Dendritic cell treated with granulocyte-macrophage colony-stimulating factor and Interleukin-4, amounts not matched to agents 40 ng/mL and 50 ng/mL, for 4 days (primary cell): ENCODE data around the gene PIM1.
"Not testable (repeated sequence)": the region's sequence is repeated elsewhere in the genome, so short reads cannot be mapped to it uniquely, and the experiment has no call there.

Source experiments
- H3K27ac Mint-ChIP-seq: one replicate; pipeline ENCODE4 v1.8.0; 2022; ENCODE audit warnings: mild to moderate bottlenecking, mixed read lengths
- H3K27me3 Mint-ChIP-seq: one replicate; pipeline ENCODE4 v1.8.0; 2022; ENCODE audit warnings: mild to moderate bottlenecking, mixed read lengths
- H3K36me3 Mint-ChIP-seq: one replicate; pipeline ENCODE4 v1.8.0; 2022; ENCODE audit warnings: low read depth, mixed read lengths
- H3K4me1 Mint-ChIP-seq: one replicate; pipeline ENCODE4 v1.8.0; 2022; ENCODE audit warnings: low read depth, mixed read lengths
- H3K4me3 Mint-ChIP-seq: one replicate; pipeline ENCODE4 v1.8.0; 2022; ENCODE audit warnings: mild to moderate bottlenecking, moderate library complexity, mixed read lengths
- H3K9me3 Mint-ChIP-seq: one replicate; pipeline ENCODE4 v1.8.0; 2022; ENCODE audit warnings: mixed read lengths
- intact Hi-C: fragments of 100-400 bp; cut with micrococcal nuclease; formaldehyde crosslinking; loops from one replicate; pipeline ENCODE4 v1.15.0; 2022

The PIM1 gene

DNA sequence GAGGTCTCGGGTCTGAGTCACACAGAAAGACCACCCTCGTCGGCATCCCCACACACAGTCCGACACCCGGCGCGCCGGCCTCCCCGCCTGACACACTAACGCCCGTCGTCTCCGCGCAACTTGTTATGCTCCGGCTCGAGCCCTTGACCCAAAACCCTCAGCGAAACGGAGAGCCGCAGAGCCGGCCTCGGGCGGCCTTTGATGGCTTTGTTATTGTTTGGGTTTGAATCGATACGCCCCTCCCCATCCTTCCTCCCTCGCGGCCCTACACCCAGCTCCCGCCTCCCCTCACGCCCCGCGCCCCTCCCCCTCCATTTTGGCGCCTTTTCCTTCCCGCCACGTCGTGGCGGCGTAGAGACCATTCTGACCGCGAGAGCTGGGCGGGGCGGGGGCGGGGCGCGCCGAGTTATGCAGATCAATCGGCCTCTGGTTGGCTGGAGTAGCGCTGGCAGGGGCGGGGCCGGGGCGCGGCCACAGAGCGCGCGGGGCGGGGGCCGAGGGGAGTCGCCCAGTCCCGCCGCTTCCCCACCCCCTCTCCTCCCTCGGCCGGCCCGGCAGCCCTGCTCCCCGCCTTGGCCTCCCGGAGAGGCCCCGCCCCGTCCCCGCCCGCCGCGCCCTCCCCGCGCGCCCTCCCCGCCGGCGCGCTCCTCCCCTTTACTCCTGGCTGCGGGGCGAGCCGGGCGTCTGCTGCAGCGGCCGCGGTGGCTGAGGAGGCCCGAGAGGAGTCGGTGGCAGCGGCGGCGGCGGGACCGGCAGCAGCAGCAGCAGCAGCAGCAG, at the start of gene PIM1:
Gene PIM1 (plus strand): TSS at position 657 of the 777 bp plus-strand sequence. CDS start 424 bp downstream, outside the sequence.
- H3K36me3 Mint-ChIP-seq = peaks cover 39% of the 10 kb centered on the region
- H3K27ac Mint-ChIP-seq = peak within 1 kb of the TSS; percentile 94
- no peaks in the 10 kb centered on the region for H3K9me3 Mint-ChIP-seq
- H3K27me3 Mint-ChIP-seq = peaks cover 6% of the 10 kb centered on the region
- intact Hi-C loops = loop anchor here (2.0 to 5.0 kb wide), 2 partner anchors 67 to 282 kb away; partner anchors contain the start of gene C6orf89
- H3K4me3 Mint-ChIP-seq = peak within 1 kb of the TSS; percentile 84
- H3K4me1 Mint-ChIP-seq = peaks cover 47% of the 10 kb centered on the region

DNA sequence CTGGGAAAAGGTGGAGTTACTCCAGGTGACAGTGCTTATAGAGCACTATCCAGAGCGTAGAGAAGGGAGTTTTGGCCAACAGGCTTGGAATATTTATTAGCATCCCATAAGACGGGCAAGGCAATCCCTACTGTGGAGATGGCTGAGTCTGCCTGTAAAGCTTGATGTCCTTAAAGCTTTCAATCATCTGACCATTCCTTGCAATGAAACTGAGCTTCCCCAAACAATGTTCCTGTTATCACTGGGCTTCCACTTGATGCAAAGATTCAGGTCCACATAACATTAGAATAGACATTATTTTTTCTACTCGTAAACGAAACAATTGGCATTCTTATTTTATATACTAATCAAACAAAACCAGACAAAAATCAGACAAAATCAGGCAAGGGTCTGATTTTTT, 48.4 kb upstream of the PIM1 start:
- Mint-ChIP-seq H3K4me3 (no peak overlapping the region), H3K27me3 (peaks cover 15% of the 10 kb centered on the region), H3K4me1 (peaks cover 33% of the 10 kb centered on the region), H3K36me3 (no peaks in the 10 kb centered on the region), H3K27ac (no peak overlapping the region), H3K9me3 (no peaks in the 10 kb centered on the region)
- intact Hi-C loops = no loop called here

DNA sequence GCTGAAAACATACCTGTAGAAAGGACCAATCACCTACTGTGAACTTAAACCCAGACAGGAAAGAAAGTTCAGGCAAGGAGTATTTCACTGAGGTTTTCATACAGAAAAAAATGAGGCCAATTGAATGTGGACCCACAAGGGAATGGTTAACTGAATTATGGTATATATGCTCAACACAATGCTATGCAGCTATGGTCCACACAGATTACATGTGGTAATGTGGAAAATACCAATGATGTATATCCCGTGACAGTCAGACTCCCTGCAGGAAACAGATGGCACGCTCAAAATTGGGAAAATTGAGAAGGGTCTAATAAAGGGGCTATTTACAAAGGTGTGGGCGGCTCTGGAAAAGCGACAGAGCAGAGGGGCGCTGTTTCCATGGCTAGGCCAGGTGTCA, 47.1 kb upstream of the PIM1 start:
- H3K4me3 Mint-ChIP-seq = no peak overlapping the region
- peaks cover 24% of the 10 kb centered on the region for H3K4me1 Mint-ChIP-seq
- intact Hi-C loops = no loop called here
- no peak overlapping the region for H3K27ac Mint-ChIP-seq
- no peaks in the 10 kb centered on the region for H3K36me3 Mint-ChIP-seq
- no peaks in the 10 kb centered on the region for H3K9me3 Mint-ChIP-seq
- peaks cover 8% of the 10 kb centered on the region for H3K27me3 Mint-ChIP-seq

DNA sequence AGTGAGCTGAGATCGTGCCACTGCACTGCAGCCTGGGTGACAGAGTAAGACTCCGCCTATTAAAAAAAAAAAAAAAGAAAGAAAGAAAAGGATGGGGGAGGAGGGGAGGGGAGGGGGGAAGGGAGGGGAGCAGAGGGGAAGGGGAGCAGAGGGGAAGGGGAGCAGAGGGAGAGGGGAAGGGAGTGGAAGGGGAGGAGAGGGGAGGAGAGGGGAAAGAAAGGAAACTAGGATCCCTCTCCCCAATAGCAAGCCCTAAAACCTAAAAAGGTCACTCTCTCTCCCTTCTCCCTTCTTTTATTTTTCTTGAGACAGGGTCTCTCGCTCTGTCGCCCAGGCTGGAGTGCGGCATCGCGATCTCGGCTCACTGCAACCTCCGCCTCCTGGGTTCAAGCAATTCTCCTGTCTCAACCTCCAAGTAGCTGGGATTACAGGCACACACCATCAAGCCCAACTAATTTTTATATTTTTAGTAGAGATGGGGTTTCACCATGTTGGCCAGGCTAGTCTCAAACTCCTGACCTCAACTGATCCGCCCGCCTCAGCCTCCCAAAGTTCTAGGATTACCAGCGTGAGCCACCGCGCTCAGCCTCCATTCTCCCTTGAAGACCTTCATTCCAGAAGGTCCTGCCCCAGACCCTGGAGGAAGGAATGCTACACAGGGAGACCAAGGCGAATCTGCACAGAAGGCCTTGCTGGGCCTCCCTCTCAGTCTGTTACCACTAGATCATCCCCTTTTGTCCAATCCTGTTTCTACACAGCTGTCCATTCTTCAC, 45.8 kb upstream of the PIM1 start:
- H3K36me3 Mint-ChIP-seq = no peaks in the 10 kb centered on the region
- H3K9me3 Mint-ChIP-seq = no peaks in the 10 kb centered on the region
- intact Hi-C loops = no loop called here
- H3K27me3 Mint-ChIP-seq = peaks cover 8% of the 10 kb centered on the region
- H3K4me1 Mint-ChIP-seq = peaks cover 28% of the 10 kb centered on the region
- H3K27ac Mint-ChIP-seq = no peak overlapping the region
- no peak overlapping the region for H3K4me3 Mint-ChIP-seq

DNA sequence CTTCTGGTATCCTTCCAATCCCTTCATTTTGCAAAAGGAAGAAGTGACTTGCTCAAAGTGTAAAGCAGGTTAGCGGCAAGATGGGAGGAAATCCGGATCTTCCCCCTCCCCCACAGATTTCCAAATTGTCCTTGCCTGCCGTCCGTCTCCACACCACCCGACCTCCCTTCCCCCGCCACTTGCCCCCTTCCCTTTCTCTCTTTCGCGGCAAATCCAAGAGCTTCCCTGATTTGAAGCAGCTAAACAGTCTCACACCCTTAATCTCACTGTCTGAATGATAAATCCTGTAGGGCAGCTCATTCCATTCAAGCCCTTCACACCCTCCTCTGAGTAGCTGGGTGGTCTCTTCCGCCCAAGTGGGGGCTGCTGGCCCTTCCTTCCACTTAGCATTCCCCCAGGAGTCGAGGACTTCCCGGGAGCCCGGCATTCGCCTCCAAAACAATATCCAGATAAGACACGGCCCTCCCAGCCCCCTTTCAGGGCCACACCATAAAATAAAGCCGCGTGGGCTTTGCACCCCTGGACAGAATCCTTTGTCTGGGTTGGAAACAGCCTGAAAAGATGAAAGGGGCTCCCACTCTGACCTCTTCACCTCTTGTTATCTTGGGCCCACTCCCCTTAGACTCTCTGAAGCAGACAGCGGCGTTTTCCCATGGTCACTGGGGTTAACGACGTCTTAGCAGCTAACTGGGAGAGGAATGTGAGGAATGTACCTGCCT, 44.0 kb upstream of the PIM1 start:
- peak overlapping the region; percentile 35 for H3K27ac Mint-ChIP-seq
- intact Hi-C loops = no loop called here

GRCh38 chr6:37126493-37126958, 43.4 kb upstream of the PIM1 start:
- no peaks in the 10 kb centered on the region for H3K36me3 Mint-ChIP-seq

More for the DNA sequence above, 44.0 kb upstream of the PIM1 start:
- Mint-ChIP-seq H3K27me3 (peaks cover 8% of the 10 kb centered on the region), H3K4me1 (peaks cover 37% of the 10 kb centered on the region), H3K4me3 (no peak overlapping the region), H3K9me3 (no peaks in the 10 kb centered on the region), H3K36me3 (no peaks in the 10 kb centered on the region)

GRCh38 chr6:37126961-37127616, 42.9 kb upstream of the PIM1 start:
- Mint-ChIP-seq H3K4me3 (no peak overlapping the region), H3K27me3 (peaks cover 8% of the 10 kb centered on the region), H3K36me3 (no peaks in the 10 kb centered on the region), H3K27ac (no peak overlapping the region), H3K9me3 (no peaks in the 10 kb centered on the region), H3K4me1 (peaks cover 41% of the 10 kb centered on the region)
- intact Hi-C loops = no loop called here

More at GRCh38 chr6:37126493-37126958, 43.4 kb upstream of the PIM1 start:
- intact Hi-C loops = no loop called here
- H3K27ac Mint-ChIP-seq = peak overlapping the region; percentile 35
- H3K4me3 Mint-ChIP-seq = no peak overlapping the region
- H3K9me3 Mint-ChIP-seq = no peaks in the 10 kb centered on the region
- peaks cover 42% of the 10 kb centered on the region for H3K4me1 Mint-ChIP-seq
- H3K27me3 Mint-ChIP-seq = peaks cover 8% of the 10 kb centered on the region

GRCh38 chr6:37127961-37128862, 41.7 kb upstream of the PIM1 start:
- Mint-ChIP-seq H3K27me3 (peaks cover 8% of the 10 kb centered on the region), H3K36me3 (no peaks in the 10 kb centered on the region), H3K4me3 (no peak overlapping the region), H3K9me3 (no peaks in the 10 kb centered on the region), H3K4me1 (peaks cover 36% of the 10 kb centered on the region), H3K27ac (peak overlapping the region; percentile 57)
- intact Hi-C loops = no loop called here

GRCh38 chr6:37128863-37129443, 41.0 kb upstream of the PIM1 start:
- H3K9me3 Mint-ChIP-seq, H3K27me3 Mint-ChIP-seq, H3K4me3 Mint-ChIP-seq, H3K27ac Mint-ChIP-seq, intact Hi-C loops, H3K36me3 Mint-ChIP-seq: not testable (repeated sequence)
- H3K4me1 Mint-ChIP-seq = peaks cover 36% of the 10 kb centered on the region

GRCh38 chr6:37129566-37129965, 40.4 kb upstream of the PIM1 start:
- Mint-ChIP-seq H3K4me1 (peaks cover 36% of the 10 kb centered on the region), H3K27me3 (peaks cover 8% of the 10 kb centered on the region), H3K36me3 (no peaks in the 10 kb centered on the region), H3K9me3 (no peaks in the 10 kb centered on the region), H3K27ac (no peak overlapping the region), H3K4me3 (no peak overlapping the region)
- intact Hi-C loops = no loop called here

DNA sequence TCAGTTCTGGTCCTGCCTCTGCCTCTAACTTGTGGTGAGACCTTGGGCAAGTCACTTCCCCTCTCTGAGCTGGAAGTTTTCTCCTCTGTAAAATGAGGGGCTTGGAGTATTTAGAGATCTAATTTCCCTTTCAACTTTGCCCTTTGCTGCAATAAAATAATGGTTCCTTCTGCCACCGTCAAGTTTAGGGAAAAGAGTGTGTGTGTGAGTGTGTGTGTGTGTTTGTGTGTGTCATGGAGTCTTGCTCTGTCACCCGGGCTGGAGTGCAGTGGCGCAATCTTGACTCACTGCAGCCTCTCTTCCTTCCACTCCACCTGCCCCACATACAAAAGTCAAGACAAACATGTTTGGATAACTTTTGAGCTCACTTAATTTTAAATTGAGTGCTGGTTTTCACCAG, 39.2 kb upstream of the PIM1 start:
- H3K27ac Mint-ChIP-seq = no peak overlapping the region
- no peak overlapping the region for H3K4me3 Mint-ChIP-seq
- peaks cover 7% of the 10 kb centered on the region for H3K27me3 Mint-ChIP-seq
- intact Hi-C loops = no loop called here
- H3K36me3 Mint-ChIP-seq = no peaks in the 10 kb centered on the region
- no peaks in the 10 kb centered on the region for H3K9me3 Mint-ChIP-seq
- peaks cover 33% of the 10 kb centered on the region for H3K4me1 Mint-ChIP-seq

DNA sequence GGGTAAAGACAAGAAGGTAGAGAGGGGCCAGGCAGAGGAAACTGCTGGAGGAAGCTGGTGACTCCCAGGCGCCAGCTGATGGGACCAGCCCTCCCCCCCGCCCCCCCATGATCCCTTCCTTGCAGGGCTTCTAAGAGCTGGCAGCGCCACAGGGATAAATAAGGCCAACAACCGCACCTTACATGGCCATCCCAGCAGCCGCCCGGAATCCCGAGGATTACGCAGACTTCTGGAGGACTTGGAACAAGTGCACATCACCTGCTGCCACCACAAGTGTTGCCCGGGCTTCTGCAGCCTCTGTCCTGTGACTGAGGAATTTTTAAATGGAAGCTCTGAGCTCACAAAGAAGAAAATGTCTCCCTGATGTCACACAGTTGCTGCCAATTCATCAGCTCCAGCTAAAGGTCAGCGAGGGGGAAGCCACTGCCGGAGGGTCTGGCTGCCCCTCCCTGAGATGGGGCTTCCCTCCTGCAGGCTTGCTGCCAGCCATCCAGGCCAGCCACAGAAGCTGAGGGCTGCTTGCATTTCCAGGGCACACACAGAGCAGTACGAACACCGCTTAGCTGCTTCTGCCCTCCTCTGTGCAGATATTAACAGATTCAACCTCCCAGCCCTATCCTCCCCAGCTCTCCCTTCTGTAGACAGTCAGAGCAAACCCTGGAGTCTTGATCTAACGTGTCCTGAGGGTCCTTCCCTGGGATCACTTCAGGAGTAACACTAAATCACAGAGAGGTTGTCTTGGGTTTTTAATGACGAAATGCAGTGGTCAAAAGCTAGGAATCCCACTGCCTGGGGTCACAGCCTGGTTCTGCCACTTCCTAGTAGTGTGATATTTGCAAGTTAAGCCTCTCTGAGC, 38.6 kb upstream of the PIM1 start:
- H3K27me3 Mint-ChIP-seq = peaks cover under 1% of the 10 kb centered on the region
- no peak overlapping the region for H3K27ac Mint-ChIP-seq
- no peaks in the 10 kb centered on the region for H3K36me3 Mint-ChIP-seq
- intact Hi-C loops = no loop called here
- no peaks in the 10 kb centered on the region for H3K9me3 Mint-ChIP-seq
- H3K4me3 Mint-ChIP-seq = no peak overlapping the region
- H3K4me1 Mint-ChIP-seq = peaks cover 27% of the 10 kb centered on the region
